Neuronal stem cell (in vitro differentiated cells): ENCODE measurements around the gene MYOF.

ENCODE experiments used
- DNase-seq: peaks from one replicate; pipeline ENCODE4 v3.0.0-alpha.2; 2013; ENCODE audit warnings: low spot score
- H2AFZ ChIP-seq: one replicate; pipeline ENCODE4 v1.6.1; 2013; ENCODE audit warnings: mild to moderate bottlenecking, low read length, inconsistent platforms
- H2AK5ac ChIP-seq: 2 replicates; pipeline ENCODE4 v1.6.1; 2013; ENCODE audit warnings: low read depth, mild to moderate bottlenecking, inconsistent platforms, low read length, moderate library complexity, mixed read lengths
- H2BK120ac ChIP-seq: 2 replicates; pipeline ENCODE4 v1.6.1; 2013; ENCODE audit warnings: low read depth, mild to moderate bottlenecking, inconsistent platforms, low read length, moderate library complexity, mixed read lengths
- H2BK12ac ChIP-seq: one replicate; pipeline ENCODE4 v1.6.1; 2013; ENCODE audit warnings: low read length, inconsistent platforms
- H2BK15ac ChIP-seq: 2 replicates; pipeline ENCODE4 v1.6.1; 2013; ENCODE audit warnings: mild to moderate bottlenecking, low read length, inconsistent platforms, mixed read lengths
- H2BK5ac ChIP-seq: one replicate; pipeline ENCODE4 v1.6.1; 2013; ENCODE audit warnings: inconsistent platforms, mild to moderate bottlenecking, low read length, moderate library complexity
- H3K14ac ChIP-seq: one replicate; pipeline ENCODE4 v1.6.1; 2013; ENCODE audit warnings: low read length, inconsistent platforms
- H3K18ac ChIP-seq: 2 replicates; pipeline ENCODE4 v1.6.1; 2013; ENCODE audit warnings: low read length, inconsistent platforms
- H3K23ac ChIP-seq: 2 replicates; pipeline ENCODE4 v1.6.1; 2013; ENCODE audit warnings: low read depth, mild to moderate bottlenecking, mixed read lengths, low read length, inconsistent platforms; ENCODE audit not compliant: poor library complexity
- H3K27ac ChIP-seq: replicated peaks from 3 replicates; pipeline ENCODE4 v1.5.1; 2013; ENCODE audit warnings: low read length, inconsistent platforms
- H3K27me3 ChIP-seq, 3 experiments: 2 replicates each; pipeline ENCODE4 v1.6.1; 2013; ENCODE audit warnings: low read length in 3 of 3, mild to moderate bottlenecking in 2 of 3, inconsistent platforms in 1 of 3, low read depth in 1 of 3, mixed read lengths in 1 of 3, moderate library complexity in 1 of 3; ENCODE audit not compliant: control insufficient read depth in 3 of 3, insufficient read depth in 3 of 3
- H3K36me3 ChIP-seq, 2 donors: replicated peaks in 1 of 2; 2 replicates each; pipeline ENCODE4 v1.6.1; 2013; ENCODE audit warnings: low read length in 2 of 2; ENCODE audit not compliant: control insufficient read depth in 2 of 2, insufficient read depth in 2 of 2
- H3K4ac ChIP-seq: 2 replicates; pipeline ENCODE4 v1.6.1; 2013; ENCODE audit warnings: inconsistent platforms, mild to moderate bottlenecking, low read length, moderate library complexity
- H3K4me1 ChIP-seq, 2 donors: 1 replicate in 1 of 2; 2 replicates in 1 of 2; pipeline ENCODE4 v1.6.1; 2013; ENCODE audit warnings: low read length in 2 of 2, low read depth in 1 of 2; ENCODE audit not compliant: control insufficient read depth in 2 of 2, insufficient read depth in 1 of 2
- H3K4me2 ChIP-seq: one replicate; pipeline ENCODE4 v1.6.1; 2013; ENCODE audit warnings: mild to moderate bottlenecking, low read length, inconsistent platforms; ENCODE audit not compliant: insufficient read depth, poor library complexity, severe bottlenecking
- H3K4me3 ChIP-seq, 2 donors: 2 replicates each; pipeline ENCODE4 v1.5.1; 2013; ENCODE audit warnings: low read length in 2 of 2, mild to moderate bottlenecking in 2 of 2, inconsistent platforms in 1 of 2, moderate library complexity in 1 of 2
- H3K79me1 ChIP-seq: one replicate; pipeline ENCODE4 v1.6.1; 2013; ENCODE audit warnings: low read depth, mild to moderate bottlenecking, inconsistent platforms, low read length, moderate library complexity
- H3K9ac ChIP-seq: one replicate; pipeline ENCODE4 v1.6.1; 2013; ENCODE audit warnings: mild to moderate bottlenecking, low read depth, low read length, inconsistent platforms; ENCODE audit not compliant: poor library complexity
- H3K9me3 ChIP-seq, 2 donors: replicated peaks in 1 of 2; 2 replicates each; pipeline versions ENCODE3 to v1.6.1; 2013; ENCODE audit warnings: low read length in 2 of 2, mild to moderate bottlenecking in 2 of 2, inconsistent platforms in 1 of 2, low read depth in 1 of 2, mixed read lengths in 1 of 2, moderate library complexity in 1 of 2; ENCODE audit not compliant: control insufficient read depth in 2 of 2, insufficient read depth in 1 of 2
- H4K8ac ChIP-seq: one replicate; pipeline ENCODE4 v1.6.1; 2013; ENCODE audit warnings: low read depth, mild to moderate bottlenecking, inconsistent platforms, low read length, moderate library complexity
- H4K91ac ChIP-seq: one replicate; pipeline ENCODE4 v1.6.1; 2013; ENCODE audit warnings: low read length, low read depth, mild to moderate bottlenecking, inconsistent platforms; ENCODE audit not compliant: poor library complexity
- WGBS, 2 donors: extraction: QIAGEN DNeasy Blood & Tissue Kit; methylation state at CpG; one replicate each; pipeline ENCODE4 v1.1.7; 2013; ENCODE audit warnings: missing lambda C conversion rate in 2 of 2, mixed read lengths in 1 of 2; ENCODE audit not compliant: insufficient read length in 2 of 2, insufficient replicate concordance in 1 of 2; ENCODE audit errors: extremely low coverage in 2 of 2; 5-methylcytosine and 5-hydroxymethylcytosine counted together

The MYOF gene

GRCh38 chr10:93393211-93393610, 88.9 kb downstream of the MYOF start:
- Histone ChIP-seq H3K23ac (no peak overlapping the region), H2AFZ (peak overlapping the region; percentile 31), H3K4me3 (no peak overlapping the region), H4K91ac (no peak overlapping the region), H2BK15ac (no peak overlapping the region), H3K9me3 (no peaks in the 10 kb centered on the region), H3K27me3 (no peaks in the 10 kb centered on the region), H3K9ac (no peak overlapping the region), H3K27ac (no peak overlapping the region), H3K36me3 (peaks cover 0 to 10% of the 10 kb centered on the region in 2 donors), H3K14ac (no peak overlapping the region), H2BK5ac (no peak overlapping the region), H2BK12ac (no peak overlapping the region), H3K4me1 (peaks cover 0 to 5% of the 10 kb centered on the region in 2 donors), H2BK120ac (no peak overlapping the region), H3K4ac (no peak overlapping the region), H3K79me1 (no peaks in the 10 kb centered on the region), H3K4me2 (no peak overlapping the region), H4K8ac (no peak overlapping the region), H2AK5ac (no peak overlapping the region), H3K18ac (no peak overlapping the region)
- no CpG with 5 or more reads among the region's 7 CpGs for WGBS, 2 donors
- DNase-seq = no peak

GRCh38 chr10:93392121-93392520, 90.0 kb downstream of the MYOF start:
- WGBS, 2 donors = no CpG with 5 or more reads among the region's 3 CpGs
- Histone ChIP-seq H4K91ac (no peak overlapping the region), H2BK5ac (no peak overlapping the region), H4K8ac (no peak overlapping the region), H2BK15ac (no peak overlapping the region), H3K18ac (no peak overlapping the region), H3K4me3 (no peak overlapping the region), H3K4ac (no peak overlapping the region), H3K9me3 (no peaks in the 10 kb centered on the region), H3K4me1 (peaks cover 0 to 5% of the 10 kb centered on the region in 2 donors), H2AK5ac (no peak overlapping the region), H2AFZ (no peak overlapping the region), H2BK12ac (no peak overlapping the region), H3K4me2 (no peak overlapping the region), H3K36me3 (peaks cover 0 to 9% of the 10 kb centered on the region in 2 donors), H3K23ac (no peak overlapping the region), H3K9ac (no peak overlapping the region), H3K27ac (no peak overlapping the region), H3K14ac (no peak overlapping the region), H3K27me3 (no peaks in the 10 kb centered on the region), H3K79me1 (no peaks in the 10 kb centered on the region), H2BK120ac (no peak overlapping the region)
- DNase-seq = no peak

- Histone ChIP-seq H3K4me2 (no peak overlapping the region), H4K8ac (no peak overlapping the region), H2BK5ac (no peak overlapping the region), H3K4me3 (no peak overlapping the region), H3K9me3 (no peaks in the 10 kb centered on the region), H2AFZ (no peak overlapping the region), H3K4me1 (peaks cover 0 to 5% of the 10 kb centered on the region in 2 donors), H2BK15ac (no peak overlapping the region), H3K4ac (no peak overlapping the region), H2BK120ac (no peak overlapping the region), H2AK5ac (no peak overlapping the region), H3K9ac (no peak overlapping the region), H3K27ac (no peak overlapping the region), H3K14ac (no peak overlapping the region), H2BK12ac (no peak overlapping the region), H3K79me1 (no peaks in the 10 kb centered on the region), H3K36me3 (peaks cover 0 to 9% of the 10 kb centered on the region in 2 donors), H4K91ac (no peak overlapping the region), H3K27me3 (no peaks in the 10 kb centered on the region), H3K18ac (no peak overlapping the region), H3K23ac (no peak overlapping the region)
- 100% methylated on average over 1 of the region's 3 CpGs; no CpG with 5 or more reads in 1 of the 2 donors for WGBS, 2 donors
- DNase-seq = no peak
Observed at GRCh38 chr10:93390306-93391090, 91.6 kb downstream of the MYOF start.

GRCh38 chr10:93386631-93387369, 95.3 kb downstream of the MYOF start:
- no peaks in the 10 kb centered on the region for H3K27me3 ChIP-seq
- no peak overlapping the region for H3K4ac ChIP-seq
- H3K23ac ChIP-seq = no peak overlapping the region
- H3K4me1 ChIP-seq = peaks cover 0 to 7% of the 10 kb centered on the region in 2 donors
- no peak overlapping the region for H2AFZ ChIP-seq
- no peak overlapping the region for H2BK12ac ChIP-seq
- H3K9me3 ChIP-seq = peaks cover 0 to 2% of the 10 kb centered on the region in 2 donors
- no peak overlapping the region for H3K14ac ChIP-seq
- no peak overlapping the region for H3K27ac ChIP-seq
- H4K91ac ChIP-seq = no peak overlapping the region
- H2BK120ac ChIP-seq = no peak overlapping the region
- H3K4me3 ChIP-seq = no peak overlapping the region
- H2BK15ac ChIP-seq = no peak overlapping the region
- no peak overlapping the region for H3K9ac ChIP-seq
- no peaks in the 10 kb centered on the region for H3K79me1 ChIP-seq
- no peak overlapping the region for H3K18ac ChIP-seq
- no peak overlapping the region for H2AK5ac ChIP-seq
- H4K8ac ChIP-seq = no peak overlapping the region
- no peak overlapping the region for H3K4me2 ChIP-seq
- WGBS, 2 donors = no CpG with 5 or more reads among the region's 14 CpGs
- peaks cover 0 to 20% of the 10 kb centered on the region in 2 donors for H3K36me3 ChIP-seq
- no peak for DNase-seq
- no peak overlapping the region for H2BK5ac ChIP-seq
